ENCODE results near the gene RTL5. TPM values are rescaled to one million over a fixed set of nuclear protein-coding genes. Genes with fewer than 3 reads are reported as not detected.

The RTL5 gene
- total RNA-seq, 2 experiments from 2014 or later = 0.13 TPM

DNA sequence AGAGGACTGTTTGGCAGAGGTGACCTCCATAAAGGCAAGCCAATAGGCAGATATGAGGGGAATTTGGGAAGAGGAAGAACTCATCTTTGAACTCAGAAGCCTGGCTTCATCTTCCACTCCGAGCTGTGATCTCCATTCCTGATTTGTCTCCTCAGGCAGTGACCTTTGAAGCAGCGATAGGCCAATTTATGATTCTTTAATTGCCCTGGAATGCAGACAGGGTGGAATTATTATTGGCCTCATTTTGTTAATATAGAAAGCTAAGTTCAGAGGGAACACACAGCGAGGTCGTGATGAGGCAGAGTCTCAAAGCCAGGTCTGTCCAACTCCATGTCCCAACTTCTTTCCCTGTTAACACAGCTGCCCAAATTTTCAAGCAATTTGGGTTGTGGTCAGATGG lies 16.9 kb downstream of the RTL5 start:
- H3K4me1 Mint-ChIP-seq = peaks cover 5% of the 10 kb centered on the region
- H3K36me3 Mint-ChIP-seq (ENCODE audit: low read depth) = no peaks in the 10 kb centered on the region
- H3K4me3 Mint-ChIP-seq = no peak overlapping the region
- H3K9me3 Mint-ChIP-seq = no peaks in the 10 kb centered on the region
- CTCF ChIA-PET = no interaction called here
- peaks cover 3% of the 10 kb centered on the region for H3K27me3 Mint-ChIP-seq
- H3K27ac Mint-ChIP-seq = no peak overlapping the region
- POLR2A ChIA-PET = no interaction called here
- no peak for DNase-seq

DNA sequence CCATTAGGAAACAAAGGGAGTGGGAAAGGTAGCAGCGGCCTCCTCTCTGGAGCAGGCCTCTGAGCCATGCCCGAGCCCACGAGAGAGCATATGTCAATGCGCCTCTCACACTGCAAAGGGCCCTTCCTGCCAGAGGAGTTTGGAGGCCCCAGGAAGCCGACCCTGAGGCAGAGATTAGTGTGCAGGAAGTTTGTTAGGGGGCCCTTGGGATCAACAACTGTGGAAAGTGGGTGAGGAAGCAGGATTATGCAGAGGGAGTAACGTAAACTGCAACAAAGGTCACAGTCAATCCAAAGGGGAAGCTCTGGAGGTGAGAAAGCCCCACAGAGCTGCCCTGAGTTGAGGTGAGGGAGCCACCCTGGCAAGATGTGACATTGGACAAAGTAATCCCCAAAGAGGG lies 17.4 kb downstream of the RTL5 start:
- H3K9me3 Mint-ChIP-seq = no peaks in the 10 kb centered on the region
- DNase-seq = no peak
- no peaks in the 10 kb centered on the region for H3K27me3 Mint-ChIP-seq
- no peaks in the 10 kb centered on the region for H3K36me3 Mint-ChIP-seq (ENCODE audit: low read depth)
- no peak overlapping the region for H3K4me3 Mint-ChIP-seq
- H3K27ac Mint-ChIP-seq = no peak overlapping the region
- peaks cover 3% of the 10 kb centered on the region for H3K4me1 Mint-ChIP-seq
- ChIA-PET POLR2A (no interaction called here), CTCF (no interaction called here)

DNA sequence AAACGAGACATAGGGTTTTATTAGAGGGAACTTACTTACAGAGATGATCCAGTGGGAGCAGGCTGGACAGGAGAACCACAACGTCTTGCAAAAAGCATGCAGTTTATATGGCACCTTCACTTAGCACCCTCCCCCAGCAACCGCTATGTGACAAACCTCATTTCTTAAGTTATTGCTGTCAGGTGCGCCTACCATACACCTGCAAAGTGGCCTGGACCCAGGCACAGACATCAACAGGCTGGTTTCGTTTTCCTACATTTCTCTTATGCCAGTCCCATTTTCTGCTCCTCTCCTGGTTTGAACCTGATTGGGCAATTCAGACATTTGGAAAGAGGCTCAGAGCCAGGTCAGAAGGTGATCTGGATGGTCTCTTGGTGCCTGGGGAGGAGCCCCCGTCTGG lies 18.3 kb downstream of the RTL5 start:
- CTCF ChIA-PET = no interaction called here
- POLR2A ChIA-PET = no interaction called here
- DNase-seq = no peak
- no peaks in the 10 kb centered on the region for H3K36me3 Mint-ChIP-seq (ENCODE audit: low read depth)
- H3K9me3 Mint-ChIP-seq = no peaks in the 10 kb centered on the region
- H3K27ac Mint-ChIP-seq = no peak overlapping the region
- H3K27me3 Mint-ChIP-seq = peaks cover 7% of the 10 kb centered on the region
- H3K4me1 Mint-ChIP-seq = peaks cover 3% of the 10 kb centered on the region
- no peak overlapping the region for H3K4me3 Mint-ChIP-seq

DNA sequence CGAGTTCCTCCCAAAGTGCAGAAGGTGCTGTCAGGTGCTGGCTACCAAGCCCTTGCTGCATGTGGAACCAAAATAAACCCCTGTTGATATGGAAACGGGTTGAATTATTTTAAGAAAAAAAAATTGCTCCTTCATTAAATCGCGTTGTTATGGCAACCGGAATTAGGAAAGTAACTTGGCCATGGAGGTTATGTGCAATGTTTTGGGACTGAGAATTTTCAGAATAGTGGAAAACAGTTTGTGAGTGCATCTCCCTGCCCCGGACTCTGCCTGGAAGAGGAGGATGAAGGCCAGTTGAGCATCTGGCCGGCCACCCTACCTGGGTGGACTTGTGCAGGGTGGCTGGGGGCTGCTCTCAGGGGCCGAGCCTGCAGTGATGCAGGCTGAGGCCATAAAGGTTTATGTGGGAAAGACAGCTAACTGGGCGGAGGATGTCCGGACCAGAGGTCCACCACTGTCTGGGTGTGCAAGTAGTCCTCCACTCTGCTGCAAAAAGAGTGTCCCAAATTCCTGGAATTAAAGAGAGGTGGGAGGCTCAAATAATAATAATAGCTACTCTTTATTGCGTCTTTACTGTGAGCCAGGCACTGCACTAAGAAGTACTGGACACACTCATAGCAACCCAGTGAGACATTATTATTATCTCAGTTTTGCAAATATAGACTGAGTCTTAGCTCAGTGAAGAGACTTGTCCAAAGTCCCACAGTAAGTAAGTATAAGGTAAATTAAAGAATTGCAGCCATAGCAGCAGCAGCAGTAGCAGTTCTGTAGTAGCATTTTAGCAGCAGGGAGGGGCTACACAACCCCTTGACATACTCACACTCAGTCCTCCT lies 20.6 kb downstream of the RTL5 start:
- ChIA-PET CTCF (no interaction called here), POLR2A (interaction anchor here (1.0 kb wide), 1 partner anchor 10 kb away, joined by 3 read pairs; no protein-coding TSS in a partner anchor)
- Mint-ChIP-seq H3K4me3 (no peak overlapping the region), H3K27ac (no peak overlapping the region), H3K36me3 (ENCODE audit: low read depth) (peaks cover 5% of the 10 kb centered on the region), H3K4me1 (peaks cover 15% of the 10 kb centered on the region), H3K27me3 (peaks cover 10% of the 10 kb centered on the region), H3K9me3 (no peaks in the 10 kb centered on the region)
- no peak for DNase-seq

DNA sequence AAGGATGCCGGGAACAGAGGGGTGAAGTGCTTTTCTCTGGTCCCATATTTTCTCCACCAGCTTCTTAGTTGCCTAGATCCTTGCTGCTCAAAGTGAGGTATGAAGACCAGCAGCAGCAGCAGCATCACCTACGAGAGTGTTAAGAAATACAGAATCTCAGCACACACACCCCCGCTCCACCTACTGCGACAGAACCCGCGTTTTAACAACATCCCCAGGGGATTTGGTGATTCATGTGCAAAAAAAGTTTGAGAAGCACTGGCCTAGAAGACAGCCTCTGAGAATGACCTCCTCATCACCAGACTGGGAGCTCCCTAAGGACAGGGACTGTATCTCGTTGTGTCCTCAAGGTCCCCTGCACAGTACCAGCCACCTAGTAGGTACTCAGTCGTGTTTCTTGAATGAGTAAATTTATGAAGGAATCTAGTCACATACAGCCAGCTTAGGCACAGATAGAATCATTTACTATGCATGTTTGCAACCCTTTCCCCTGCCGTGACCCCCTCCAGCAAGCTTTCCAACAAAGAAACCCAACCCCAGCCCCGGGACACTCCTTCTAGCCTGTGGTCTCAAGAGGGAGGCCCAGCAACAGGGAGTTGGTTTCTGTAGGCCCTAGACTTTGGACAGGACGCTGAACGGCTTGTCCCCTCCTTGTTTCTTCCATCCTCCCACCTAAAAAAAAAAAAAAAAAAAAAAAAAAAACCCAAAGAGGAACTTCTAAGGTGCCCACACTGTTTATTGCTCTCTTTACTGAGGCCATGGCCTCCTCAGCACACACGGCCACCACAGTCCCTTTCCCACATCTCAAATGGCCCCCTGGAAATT lies 21.5 kb downstream of the RTL5 start:
- H3K4me3 Mint-ChIP-seq = no peak overlapping the region
- H3K9me3 Mint-ChIP-seq = no peaks in the 10 kb centered on the region
- DNase-seq = no peak
- peaks cover 10% of the 10 kb centered on the region for H3K27me3 Mint-ChIP-seq
- peaks cover 22% of the 10 kb centered on the region for H3K4me1 Mint-ChIP-seq
- no peak overlapping the region for H3K27ac Mint-ChIP-seq
- ChIA-PET POLR2A (interaction anchor here (1.0 kb wide), 1 partner anchor 9 kb away, joined by 3 read pairs; no protein-coding TSS in a partner anchor), CTCF (no interaction called here)
- H3K36me3 Mint-ChIP-seq (ENCODE audit: low read depth) = peaks cover 5% of the 10 kb centered on the region

DNA sequence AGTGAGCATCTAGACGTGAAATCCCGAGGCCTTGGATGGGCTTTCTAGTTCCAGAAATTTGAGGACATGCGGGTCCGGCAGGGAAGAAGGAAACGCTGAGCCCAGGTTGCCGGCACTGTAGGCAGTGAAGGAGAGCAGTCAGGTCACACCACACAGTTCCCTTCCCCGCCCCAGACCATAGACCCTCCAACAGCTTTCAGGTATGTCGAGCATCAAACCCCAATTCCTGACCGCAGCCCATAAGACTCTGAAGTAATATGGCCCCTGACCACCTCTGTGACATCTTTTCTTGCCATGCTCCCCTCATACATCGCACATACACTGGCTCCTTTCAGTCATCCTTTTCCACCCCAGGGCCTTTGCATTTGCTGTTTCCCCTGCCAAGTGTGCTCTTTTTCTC lies 23.0 kb downstream of the RTL5 start:
- Mint-ChIP-seq H3K9me3 (no peaks in the 10 kb centered on the region), H3K27me3 (peaks cover 14% of the 10 kb centered on the region), H3K4me3 (no peak overlapping the region), H3K4me1 (peaks cover 35% of the 10 kb centered on the region), H3K36me3 (ENCODE audit: low read depth) (peaks cover 7% of the 10 kb centered on the region), H3K27ac (no peak overlapping the region)
- no peak for DNase-seq
- ChIA-PET POLR2A (no interaction called here), CTCF (no interaction called here)

DNA sequence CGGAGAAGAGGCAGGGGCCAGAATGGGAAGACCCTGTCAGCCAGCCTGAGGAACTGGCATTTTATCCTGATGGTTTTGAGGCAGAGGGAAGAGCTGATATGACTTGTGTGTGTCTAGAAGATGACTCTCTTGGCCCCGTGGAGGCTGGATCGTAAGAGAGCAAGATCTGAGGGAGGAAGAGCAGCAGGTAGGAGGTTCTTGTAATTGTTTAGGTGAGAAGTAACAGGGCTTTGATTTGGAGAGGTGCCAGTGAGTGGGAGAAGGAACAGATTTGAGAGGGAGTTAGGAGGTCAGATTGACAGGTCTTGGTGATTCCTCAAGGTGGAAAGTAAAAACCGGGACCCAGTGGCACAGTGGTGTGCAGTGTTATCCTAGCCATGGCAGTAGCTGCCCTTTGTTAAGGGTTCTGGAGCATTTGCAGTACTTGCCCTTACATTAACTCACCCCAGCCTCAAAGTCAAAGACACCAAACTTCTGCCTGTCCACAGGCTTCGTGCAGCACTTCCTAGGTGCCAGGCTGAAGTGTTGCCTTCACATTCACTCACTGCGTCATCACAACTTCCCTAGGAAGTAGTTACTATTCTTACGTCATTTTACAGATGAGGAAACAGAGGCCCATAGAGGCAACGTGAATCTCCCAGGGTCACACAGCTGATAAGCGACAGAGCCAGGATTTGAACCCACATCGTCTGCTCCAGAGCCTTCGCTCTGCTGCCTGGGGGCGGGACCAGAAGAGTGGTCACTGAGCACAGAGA lies 23.7 kb downstream of the RTL5 start:
- POLR2A ChIA-PET = no interaction called here
- H3K4me3 Mint-ChIP-seq = no peak overlapping the region

DNA sequence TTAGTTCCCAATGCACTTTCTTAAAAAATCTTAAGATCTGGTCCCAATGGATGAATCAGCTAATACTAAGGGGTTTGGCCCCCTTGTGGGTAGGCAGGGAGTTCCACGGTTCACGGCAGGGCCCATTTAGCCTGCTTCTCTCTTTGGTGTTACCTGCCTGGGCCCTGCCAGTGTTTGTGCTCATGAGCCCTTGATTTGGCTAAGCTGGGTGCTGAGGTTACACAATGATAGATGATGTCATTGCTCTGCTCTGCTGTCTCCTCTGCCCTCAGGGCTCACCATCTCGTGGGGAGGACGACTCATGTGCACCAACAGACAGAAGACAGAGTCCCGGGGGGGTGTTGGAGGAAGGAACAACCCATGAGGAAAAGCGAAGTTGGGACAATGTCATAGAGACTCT lies 24.4 kb downstream of the RTL5 start:
- H3K4me1 Mint-ChIP-seq = peaks cover 46% of the 10 kb centered on the region
- no peak overlapping the region for H3K27ac Mint-ChIP-seq
- peak; percentile 23 for DNase-seq
- no peaks in the 10 kb centered on the region for H3K9me3 Mint-ChIP-seq
- peaks cover 7% of the 10 kb centered on the region for H3K36me3 Mint-ChIP-seq (ENCODE audit: low read depth)
- ChIA-PET POLR2A (no interaction called here), CTCF (no interaction called here)
- H3K27me3 Mint-ChIP-seq = peaks cover 15% of the 10 kb centered on the region
- no peak overlapping the region for H3K4me3 Mint-ChIP-seq

More for the DNA sequence above, 23.7 kb downstream of the RTL5 start:
- peaks cover 7% of the 10 kb centered on the region for H3K36me3 Mint-ChIP-seq (ENCODE audit: low read depth)
- H3K27ac Mint-ChIP-seq = no peak overlapping the region
- peaks cover 14% of the 10 kb centered on the region for H3K27me3 Mint-ChIP-seq
- peaks cover 41% of the 10 kb centered on the region for H3K4me1 Mint-ChIP-seq
- CTCF ChIA-PET = no interaction called here
- DNase-seq = no peak
- H3K9me3 Mint-ChIP-seq = no peaks in the 10 kb centered on the region

DNA sequence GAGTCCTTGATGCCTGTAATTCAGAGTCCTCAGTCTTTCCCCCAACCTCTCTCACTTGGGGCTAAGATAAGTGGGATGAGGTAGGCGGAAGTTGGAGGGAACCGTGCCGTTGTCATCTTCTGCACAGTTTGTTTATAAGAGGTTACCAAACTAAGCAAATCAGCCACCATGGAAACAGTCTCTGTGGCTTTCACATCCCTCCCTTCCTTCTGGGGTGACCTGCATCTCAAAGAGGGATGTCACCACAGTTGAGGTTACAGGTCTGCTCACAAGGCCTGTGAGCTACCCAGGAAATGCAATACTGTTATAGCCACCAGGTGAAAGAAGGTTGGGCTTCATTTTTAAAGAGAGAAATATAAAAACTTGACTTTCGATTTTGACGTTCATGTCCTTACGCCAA lies 26.3 kb downstream of the RTL5 start:
- H3K9me3 Mint-ChIP-seq = no peaks in the 10 kb centered on the region
- CTCF ChIA-PET = interaction anchor here (1.2 to 2.0 kb wide), 6 partner anchors 16 to 172 kb away, joined by 3 to 12 read pairs (median 7); partner anchors contain the start of genes PIN4 and RPS4X
- peak overlapping the region; percentile 85 for H3K27ac Mint-ChIP-seq
- peak; percentile 81 for DNase-seq
- H3K27me3 Mint-ChIP-seq = peaks cover 17% of the 10 kb centered on the region
- H3K4me3 Mint-ChIP-seq = peak overlapping the region; percentile 41
- peaks cover 65% of the 10 kb centered on the region for H3K4me1 Mint-ChIP-seq
- POLR2A ChIA-PET = interaction anchor here (0.9 to 1.8 kb wide), 8 partner anchors 10 to 85 kb away, joined by 3 to 13 read pairs (median 3); no protein-coding TSS in a partner anchor
- peaks cover 10% of the 10 kb centered on the region for H3K36me3 Mint-ChIP-seq (ENCODE audit: low read depth)

DNA sequence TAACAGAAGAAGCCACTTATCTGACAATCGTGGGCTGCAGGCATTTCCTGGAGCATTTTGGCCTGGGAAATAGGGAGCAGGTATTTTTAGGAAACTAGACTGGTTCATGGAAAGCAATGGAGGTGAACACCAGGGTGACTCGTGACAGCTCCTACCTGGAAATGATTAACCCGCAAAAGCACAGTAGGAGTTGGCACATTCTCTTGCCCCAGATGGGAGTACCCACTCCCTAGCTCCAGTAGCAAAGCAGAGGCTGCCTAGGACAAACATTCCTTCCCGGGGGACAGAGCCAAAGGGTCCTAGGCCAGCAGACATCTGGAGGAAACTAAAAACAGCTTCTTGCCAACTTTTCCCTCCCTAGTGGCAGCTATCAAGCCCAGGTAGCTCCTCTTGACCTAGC lies 29.0 kb downstream of the RTL5 start:
- Mint-ChIP-seq H3K4me3 (no peak overlapping the region), H3K27me3 (peaks cover 17% of the 10 kb centered on the region), H3K27ac (no peak overlapping the region), H3K9me3 (no peaks in the 10 kb centered on the region), H3K4me1 (peaks cover 74% of the 10 kb centered on the region), H3K36me3 (ENCODE audit: low read depth) (peaks cover 10% of the 10 kb centered on the region)
- CTCF ChIA-PET = interaction anchor here (1.8 to 2.8 kb wide), 2 partner anchors 18 to 81 kb away, joined by 7 to 20 read pairs; no protein-coding TSS in a partner anchor
- DNase-seq = no peak
- POLR2A ChIA-PET = interaction anchor here (1.4 kb wide), 1 partner anchor 18 kb away, joined by 9 read pairs; no protein-coding TSS in a partner anchor

DNA sequence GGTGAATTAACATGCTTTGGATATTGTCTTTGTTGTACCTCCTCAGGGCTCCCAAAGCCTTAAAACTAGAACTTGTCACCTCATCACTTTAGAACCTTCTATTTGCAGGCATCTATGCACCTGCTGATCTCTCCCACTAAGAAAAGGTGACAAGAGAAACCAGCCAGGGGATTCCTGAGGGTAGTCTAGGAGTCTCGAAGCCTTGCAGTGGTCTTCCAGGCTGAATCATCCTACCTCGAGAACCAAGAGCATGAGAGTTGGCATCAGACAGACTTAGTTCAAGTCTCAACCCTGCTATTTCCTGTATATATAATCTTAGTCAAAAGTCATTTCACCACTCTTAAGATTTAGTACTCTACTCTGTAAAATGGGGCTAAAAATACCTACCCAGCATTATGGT lies 29.6 kb downstream of the RTL5 start:
- Mint-ChIP-seq H3K4me3 (peak overlapping the region; percentile 83), H3K9me3 (no peaks in the 10 kb centered on the region), H3K27me3 (peaks cover 16% of the 10 kb centered on the region), H3K27ac (peak overlapping the region; percentile 90), H3K4me1 (peaks cover 68% of the 10 kb centered on the region), H3K36me3 (ENCODE audit: low read depth) (peaks cover 6% of the 10 kb centered on the region)
- ChIA-PET POLR2A (interaction anchor here (1.5 kb wide), 1 partner anchor 19 kb away, joined by 23 read pairs; no protein-coding TSS in a partner anchor), CTCF (interaction anchor here (1.0 to 2.8 kb wide), 3 partner anchors 19 to 81 kb away, joined by 4 to 20 read pairs (median 9); no protein-coding TSS in a partner anchor)
- no peak for DNase-seq

DNA sequence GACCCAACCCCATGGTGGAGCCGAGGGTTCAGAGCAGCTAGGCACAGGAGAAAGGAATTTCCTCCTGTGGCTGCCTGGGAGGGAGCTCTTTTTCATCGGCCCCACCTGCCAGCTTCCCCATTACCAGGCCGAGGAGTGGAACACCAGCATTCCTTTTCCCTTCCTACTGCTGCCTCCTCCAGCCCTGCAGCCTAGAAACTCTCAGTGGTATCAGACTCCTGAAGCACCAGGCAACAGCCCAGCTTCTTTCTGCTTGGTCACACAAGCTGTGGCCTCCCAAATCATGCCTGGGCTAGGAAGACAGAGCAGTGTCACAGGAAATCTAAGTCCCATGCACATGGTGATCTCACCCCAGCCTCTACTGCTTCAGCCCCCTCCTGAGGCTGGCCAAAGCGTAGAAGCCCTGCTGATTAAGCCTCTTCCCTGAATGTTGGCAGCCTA lies 30.1 kb downstream of the RTL5 start:
- Mint-ChIP-seq H3K4me1 (peaks cover 67% of the 10 kb centered on the region), H3K36me3 (ENCODE audit: low read depth) (peaks cover 6% of the 10 kb centered on the region), H3K27me3 (peaks cover 20% of the 10 kb centered on the region), H3K9me3 (no peaks in the 10 kb centered on the region), H3K27ac (peak overlapping the region; percentile 90), H3K4me3 (peak overlapping the region; percentile 83)
- ChIA-PET CTCF (interaction anchor here (0.7 to 2.8 kb wide), 6 partner anchors 20 to 472 kb away, joined by 3 to 20 read pairs (median 4); no protein-coding TSS in a partner anchor), POLR2A (interaction anchor here (0.8 to 1.5 kb wide), 6 partner anchors 9 to 175 kb away, joined by 3 to 23 read pairs (median 4); partner anchors contain the start of gene RPS4X)
- no peak for DNase-seq
